Hepatocyte (in vitro differentiated cells): Measurements from ENCODE around the gene CPT1B.

ENCODE experiments used
- EZH2 ChIP-seq: fragments of 200-600 bp; sonication (generic); IDR thresholded peaks from 2 replicates; pipeline ENCODE4 v1.6.1; 2016; ENCODE audit warnings: antibody characterized with exemption, mild to moderate bottlenecking, borderline replicate concordance
- TF ChIP-seq, protein P1 (sequence below): fragments of 200-600 bp; sonication (generic); IDR thresholded peaks from 2 replicates; pipeline ENCODE4 v1.5.1; 2016; ENCODE audit warnings: antibody characterized with exemption, mild to moderate bottlenecking; ENCODE audit not compliant: poor library complexity

DNA sequence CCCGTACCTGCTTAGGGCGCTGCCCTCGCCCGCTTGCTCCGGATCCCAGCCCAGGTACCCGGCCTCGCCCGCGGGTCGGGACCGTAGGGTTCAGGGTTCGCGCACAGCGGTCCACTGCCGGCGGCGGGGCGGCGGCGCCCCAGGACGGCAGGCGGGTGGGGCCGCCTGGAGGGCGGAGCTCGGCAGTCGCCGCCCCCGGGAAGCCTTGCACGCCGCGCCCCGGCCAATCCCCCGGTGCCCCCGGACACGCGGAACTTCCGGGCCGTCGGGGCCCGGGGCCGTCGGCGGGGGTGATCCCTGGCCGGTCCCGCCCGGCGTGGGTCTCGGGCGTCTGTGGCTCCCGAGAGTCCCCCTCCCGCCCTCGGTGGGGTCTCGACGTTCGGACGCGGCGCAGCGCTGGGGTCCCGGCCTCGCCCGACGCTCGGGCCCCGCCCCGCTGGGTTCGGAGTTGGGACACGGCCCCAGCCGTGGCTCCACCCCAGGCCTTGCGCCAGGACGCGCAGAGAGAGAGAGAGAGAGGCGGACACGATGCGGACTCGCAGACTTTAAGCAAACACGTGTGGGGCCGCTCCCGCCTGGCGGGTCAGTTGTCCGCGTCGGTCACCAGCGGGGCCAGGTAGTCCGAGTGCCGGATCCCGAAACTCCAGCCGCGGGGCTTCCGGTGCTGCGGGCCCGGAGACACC, 48.2 kb downstream of the CPT1B start, which contains the start of gene TYMP:
- peak; percentile 12 for TF ChIP-seq EZH2
- TF ChIP-seq, protein P1, sequence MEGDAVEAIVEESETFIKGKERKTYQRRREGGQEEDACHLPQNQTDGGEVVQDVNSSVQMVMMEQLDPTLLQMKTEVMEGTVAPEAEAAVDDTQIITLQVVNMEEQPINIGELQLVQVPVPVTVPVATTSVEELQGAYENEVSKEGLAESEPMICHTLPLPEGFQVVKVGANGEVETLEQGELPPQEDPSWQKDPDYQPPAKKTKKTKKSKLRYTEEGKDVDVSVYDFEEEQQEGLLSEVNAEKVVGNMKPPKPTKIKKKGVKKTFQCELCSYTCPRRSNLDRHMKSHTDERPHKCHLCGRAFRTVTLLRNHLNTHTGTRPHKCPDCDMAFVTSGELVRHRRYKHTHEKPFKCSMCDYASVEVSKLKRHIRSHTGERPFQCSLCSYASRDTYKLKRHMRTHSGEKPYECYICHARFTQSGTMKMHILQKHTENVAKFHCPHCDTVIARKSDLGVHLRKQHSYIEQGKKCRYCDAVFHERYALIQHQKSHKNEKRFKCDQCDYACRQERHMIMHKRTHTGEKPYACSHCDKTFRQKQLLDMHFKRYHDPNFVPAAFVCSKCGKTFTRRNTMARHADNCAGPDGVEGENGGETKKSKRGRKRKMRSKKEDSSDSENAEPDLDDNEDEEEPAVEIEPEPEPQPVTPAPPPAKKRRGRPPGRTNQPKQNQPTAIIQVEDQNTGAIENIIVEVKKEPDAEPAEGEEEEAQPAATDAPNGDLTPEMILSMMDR, result no peak
